Mammary epithelial cell (primary cell): ENCODE data around the gene KIF21B.

Source experiments
- CTCF ChIP-seq, 2 donors: IDR thresholded peaks in 1 of 2; conservative IDR thresholded peaks in 1 of 2; 2 replicates each; pipeline ENCODE4 v1.5.1; 2011 to 2012; ENCODE audit warnings: inconsistent platforms in 2 of 2, low read length in 2 of 2, mild to moderate bottlenecking in 2 of 2, control low read depth in 1 of 2, low read depth in 1 of 2; ENCODE audit not compliant: insufficient read depth in 1 of 2; ENCODE audit errors: extremely low read depth in 1 of 2
- EZH2 ChIP-seq: IDR thresholded peaks from 2 replicates; pipeline ENCODE4 v1.6.1; 2012; ENCODE audit warnings: low read length, inconsistent platforms, borderline replicate concordance

DNA sequence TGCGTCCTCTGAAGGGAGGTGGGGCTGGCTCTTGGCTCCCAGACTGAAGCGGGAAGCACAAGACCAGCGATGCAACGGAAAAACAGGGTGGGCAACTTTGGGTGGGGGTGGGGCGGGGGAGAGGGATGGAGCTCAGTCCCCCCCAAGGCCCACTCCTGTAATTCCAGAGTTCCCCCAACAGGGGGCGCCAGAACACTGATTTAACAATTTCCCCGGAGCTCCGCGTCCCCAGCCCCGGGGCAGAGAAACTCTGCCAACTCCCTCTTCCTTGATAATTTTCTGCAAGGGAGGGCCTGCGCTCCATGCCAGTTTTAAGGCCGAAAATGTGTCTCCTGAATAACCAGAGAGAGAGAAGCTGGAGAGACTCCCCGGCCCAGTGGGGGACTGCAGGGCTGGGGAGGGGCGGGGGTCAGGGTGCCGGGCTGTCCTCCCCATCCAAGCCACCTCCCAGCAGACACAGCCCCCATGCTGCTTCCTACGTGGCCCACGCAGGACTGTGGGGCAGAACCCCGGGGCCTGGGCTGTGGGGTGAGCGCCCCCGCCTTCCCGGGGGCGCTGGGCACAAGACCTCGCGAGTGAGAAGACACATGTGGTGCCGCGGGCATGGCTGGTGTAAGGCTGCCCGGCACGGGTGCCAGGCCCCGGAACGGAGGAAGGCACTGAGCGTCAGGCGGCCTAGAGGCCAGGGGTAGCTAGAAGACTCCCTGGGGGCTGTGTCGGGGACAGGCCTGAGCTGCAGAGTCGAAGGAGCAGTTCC lies 51.4 kb downstream of the KIF21B start:
- peak; percentile 37 to 70 for TF ChIP-seq CTCF (conservative IDR thresholded peaks at IDR 0.05 in 1 of 2, IDR thresholded peaks at IDR 0.05 in 1 of 2; ENCODE audit: extremely low read depth in 1 of 2, insufficient read depth in 1 of 2, low read depth in 1 of 2, low read length in 2 of 2)
- no peak for TF ChIP-seq EZH2
